Trophoblast cell (in vitro differentiated cells and primary cell): ENCODE data around the gene DSTYK.

Source experiments
- DNase-seq, 2 donors: peaks; one replicate each; pipeline ENCODE4 v3.0.0-alpha.2; 2016
- H2AFZ ChIP-seq: 2 replicates; pipeline ENCODE4 v1.6.1; 2013; ENCODE audit warnings: low read length, moderate library complexity, mild to moderate bottlenecking; ENCODE audit not compliant: insufficient read depth, poor library complexity
- H2AK5ac ChIP-seq: 2 replicates; pipeline ENCODE4 v1.6.1; 2013; ENCODE audit warnings: mild to moderate bottlenecking, low read length
- H2BK120ac ChIP-seq: 2 replicates; pipeline ENCODE4 v1.6.1; 2013; ENCODE audit warnings: low read length, mild to moderate bottlenecking, moderate library complexity; ENCODE audit not compliant: insufficient read depth, poor library complexity
- H2BK12ac ChIP-seq: 2 replicates; pipeline ENCODE4 v1.6.1; 2013; ENCODE audit warnings: mild to moderate bottlenecking, low read length, moderate library complexity
- H2BK5ac ChIP-seq: 2 replicates; pipeline ENCODE4 v1.6.1; 2013; ENCODE audit warnings: low read length, low read depth, moderate library complexity, mild to moderate bottlenecking; ENCODE audit not compliant: poor library complexity
- H3K14ac ChIP-seq: 2 replicates; pipeline ENCODE4 v1.6.1; 2013; ENCODE audit warnings: mild to moderate bottlenecking, low read length
- H3K18ac ChIP-seq: 2 replicates; pipeline ENCODE4 v1.6.1; 2013; ENCODE audit warnings: mild to moderate bottlenecking, low read length
- H3K23ac ChIP-seq: 2 replicates; pipeline ENCODE4 v1.6.1; 2013; ENCODE audit warnings: low read length
- H3K27ac ChIP-seq: 2 replicates; pipeline ENCODE4 v1.5.1; 2013; ENCODE audit warnings: low read depth, mild to moderate bottlenecking, inconsistent platforms, low read length, moderate library complexity
- H3K27me3 ChIP-seq: 2 replicates; pipeline ENCODE4 v1.6.1; 2013; ENCODE audit warnings: inconsistent platforms, mild to moderate bottlenecking, low read length, moderate library complexity; ENCODE audit not compliant: insufficient read depth
- H3K36me3 ChIP-seq, 2 experiments: 1 replicate in 1 of 2; 2 replicates in 1 of 2; pipeline ENCODE4 v1.6.1; 2013; ENCODE audit warnings: low read length in 2 of 2, mild to moderate bottlenecking in 2 of 2, moderate library complexity in 1 of 2; ENCODE audit not compliant: insufficient read depth in 2 of 2, control insufficient read depth in 1 of 2
- H3K4ac ChIP-seq: 2 replicates; pipeline ENCODE4 v1.6.1; 2013; ENCODE audit warnings: low read depth, mild to moderate bottlenecking, low read length, moderate library complexity
- H3K4me1 ChIP-seq, 2 experiments: 1 replicate in 1 of 2; 2 replicates in 1 of 2; pipeline ENCODE4 v1.6.1; 2013; ENCODE audit warnings: low read length in 2 of 2, mild to moderate bottlenecking in 2 of 2, moderate library complexity in 1 of 2; ENCODE audit not compliant: insufficient read depth in 2 of 2, control insufficient read depth in 1 of 2
- H3K4me2 ChIP-seq: 2 replicates; pipeline ENCODE4 v1.6.1; 2013; ENCODE audit warnings: inconsistent platforms, mild to moderate bottlenecking, low read length, moderate library complexity
- H3K4me3 ChIP-seq: 2 replicates; pipeline ENCODE4 v1.5.1; 2013; ENCODE audit warnings: mild to moderate bottlenecking, low read depth, low read length, inconsistent platforms
- H3K79me1 ChIP-seq: one replicate; pipeline ENCODE4 v1.6.1; 2013; ENCODE audit warnings: low read length
- H3K79me2 ChIP-seq: 2 replicates; pipeline ENCODE4 v1.6.1; 2013; ENCODE audit warnings: low read length, mild to moderate bottlenecking; ENCODE audit not compliant: control insufficient read depth, insufficient read depth, poor library complexity
- H3K9ac ChIP-seq: 2 replicates; pipeline ENCODE4 v1.6.1; 2013; ENCODE audit warnings: mild to moderate bottlenecking, low read length
- H3K9me3 ChIP-seq: 2 replicates; pipeline ENCODE4 v1.6.1; 2013; ENCODE audit warnings: low read depth, mild to moderate bottlenecking, control low read depth, inconsistent platforms, low read length; ENCODE audit not compliant: insufficient read depth
- H4K12ac ChIP-seq: 2 replicates; pipeline ENCODE4 v1.6.1; 2013; ENCODE audit warnings: low read depth, mild to moderate bottlenecking, low read length, moderate library complexity
- H4K8ac ChIP-seq: 2 replicates; pipeline ENCODE4 v1.6.1; 2013; ENCODE audit warnings: low read depth, mild to moderate bottlenecking, low read length, moderate library complexity
- H4K91ac ChIP-seq: one replicate; pipeline ENCODE4 v1.6.1; 2013; ENCODE audit warnings: low read depth, mild to moderate bottlenecking, low read length, moderate library complexity
- WGBS: extraction: QIAGEN DNeasy Blood & Tissue Kit; methylation state at CpG from one replicate; pipeline ENCODE4 v1.1.7; 2013; ENCODE audit warnings: missing lambda C conversion rate; ENCODE audit not compliant: insufficient read length, insufficient coverage; ENCODE audit errors: extremely low coverage; 5-methylcytosine and 5-hydroxymethylcytosine counted together

Gene DSTYK

DNA sequence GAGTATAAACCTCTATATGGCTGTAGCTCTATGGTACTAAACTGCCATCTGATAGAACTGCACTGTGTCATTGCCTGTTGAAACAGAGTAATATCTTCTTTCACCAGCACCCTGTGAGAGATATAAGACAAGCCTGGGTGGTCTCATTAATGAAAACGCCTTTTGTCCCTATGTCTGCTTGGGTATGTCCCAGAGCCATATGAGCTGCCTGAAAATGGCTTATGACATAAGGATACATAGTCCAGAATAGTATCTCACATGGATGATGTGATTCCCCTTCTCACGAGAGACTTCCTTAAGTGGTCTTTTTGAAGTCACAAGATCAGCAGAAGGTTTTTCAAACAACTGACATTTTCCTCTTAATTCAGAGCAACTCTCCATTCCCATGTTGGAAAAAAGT is 8.9 kb upstream of the DSTYK start:
- Histone ChIP-seq H3K4me2 (no peak overlapping the region), H2BK5ac (no peak overlapping the region), H3K4ac (no peak overlapping the region), H3K9me3 (no peaks in the 10 kb centered on the region), H4K12ac (no peak overlapping the region), H3K9ac (no peak overlapping the region), H2BK12ac (no peak overlapping the region), H3K4me3 (no peak overlapping the region), H3K27me3 (no peaks in the 10 kb centered on the region), H4K91ac (no peak overlapping the region), H2BK120ac (no peak overlapping the region), H3K36me3 (no peaks in the 10 kb centered on the region), H3K23ac (no peak overlapping the region), H3K79me2 (no peaks in the 10 kb centered on the region), H3K79me1 (no peaks in the 10 kb centered on the region), H4K8ac (no peak overlapping the region), H3K14ac (no peak overlapping the region), H3K18ac (no peak overlapping the region), H2AK5ac (no peak overlapping the region), H3K27ac (no peak overlapping the region), H3K4me1 (no peaks in the 10 kb centered on the region), H2AFZ (no peak overlapping the region)
- DNase-seq = no peak
- WGBS = no CpG with 5 or more reads among the region's 2 CpGs

DNA sequence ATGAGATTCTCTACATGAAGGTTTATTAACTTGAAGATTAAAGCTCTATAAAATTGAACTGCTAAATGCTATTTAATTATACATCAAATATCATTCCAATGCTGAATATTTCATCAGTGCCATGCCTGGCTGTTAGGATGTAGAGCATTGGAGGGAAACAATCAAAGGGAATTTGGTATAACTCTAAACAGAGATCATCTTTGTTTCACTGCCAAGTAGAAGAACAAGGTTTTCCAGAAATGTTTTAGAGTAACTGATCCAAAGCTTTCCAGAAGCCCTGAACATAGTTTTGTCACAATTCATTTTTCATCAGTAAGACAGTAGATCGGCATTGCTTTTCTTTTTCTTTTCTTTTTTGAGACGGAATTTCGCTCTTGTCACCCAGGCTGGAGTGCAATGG is 5.9 kb upstream of the DSTYK start:
- Histone ChIP-seq H4K12ac (no peak overlapping the region), H3K36me3 (no peaks in the 10 kb centered on the region), H3K9me3 (no peaks in the 10 kb centered on the region), H3K4ac (no peak overlapping the region), H2AFZ (no peak overlapping the region), H3K79me1 (no peaks in the 10 kb centered on the region), H3K4me1 (no peaks in the 10 kb centered on the region), H4K91ac (no peak overlapping the region), H3K18ac (no peak overlapping the region), H2AK5ac (no peak overlapping the region), H3K27me3 (no peaks in the 10 kb centered on the region), H2BK120ac (no peak overlapping the region), H3K79me2 (no peaks in the 10 kb centered on the region), H3K4me2 (no peak overlapping the region), H2BK12ac (no peak overlapping the region), H3K27ac (no peak overlapping the region), H3K23ac (no peak overlapping the region), H4K8ac (no peak overlapping the region), H3K14ac (no peak overlapping the region), H3K9ac (no peak overlapping the region), H2BK5ac (no peak overlapping the region), H3K4me3 (no peak overlapping the region)
- DNase-seq = peak in 1 of 2 donors; percentile 50
- no CpG with 5 or more reads among the region's 3 CpGs for WGBS

DNA sequence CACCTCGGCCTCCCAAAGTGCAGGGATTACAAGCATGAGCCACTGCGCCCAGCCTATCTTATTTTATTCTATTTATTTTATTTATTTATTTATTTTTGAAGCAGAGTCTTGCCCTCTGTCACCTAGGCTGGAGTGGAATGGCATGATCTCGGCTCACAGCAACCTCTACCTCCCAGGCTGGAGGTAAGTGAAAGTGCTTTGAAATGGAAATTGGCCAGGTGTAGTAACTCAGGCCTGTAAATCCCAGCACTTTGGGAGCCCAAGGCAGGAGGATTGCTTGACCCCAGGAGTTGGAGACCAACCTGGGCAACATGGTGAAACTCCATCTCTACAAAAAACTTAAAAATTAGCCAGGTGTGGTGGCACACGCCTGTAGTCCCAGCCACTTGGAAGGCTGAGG is 5.1 kb upstream of the DSTYK start:
- no peak overlapping the region for H3K14ac ChIP-seq
- no peak overlapping the region for H4K91ac ChIP-seq
- no peak overlapping the region for H2BK5ac ChIP-seq
- no peak overlapping the region for H3K9ac ChIP-seq
- no peak overlapping the region for H4K12ac ChIP-seq
- H2AK5ac ChIP-seq = no peak overlapping the region
- no peak overlapping the region for H3K4me3 ChIP-seq
- no peak overlapping the region for H3K27ac ChIP-seq
- H3K9me3 ChIP-seq = no peaks in the 10 kb centered on the region
- H3K36me3 ChIP-seq = no peaks in the 10 kb centered on the region
- no peak for DNase-seq
- no peak overlapping the region for H2AFZ ChIP-seq
- H2BK12ac ChIP-seq = no peak overlapping the region
- H3K18ac ChIP-seq = no peak overlapping the region
- no peaks in the 10 kb centered on the region for H3K79me2 ChIP-seq
- no peaks in the 10 kb centered on the region for H3K27me3 ChIP-seq
- no peak overlapping the region for H3K4ac ChIP-seq
- H2BK120ac ChIP-seq = no peak overlapping the region
- no peaks in the 10 kb centered on the region for H3K79me1 ChIP-seq
- H3K4me1 ChIP-seq = peaks cover 2% of the 10 kb centered on the region in 2 experiments
- H3K4me2 ChIP-seq = no peak overlapping the region
- WGBS = no CpG with 5 or more reads among the region's 4 CpGs
- H3K23ac ChIP-seq = no peak overlapping the region
- H4K8ac ChIP-seq = no peak overlapping the region

DNA sequence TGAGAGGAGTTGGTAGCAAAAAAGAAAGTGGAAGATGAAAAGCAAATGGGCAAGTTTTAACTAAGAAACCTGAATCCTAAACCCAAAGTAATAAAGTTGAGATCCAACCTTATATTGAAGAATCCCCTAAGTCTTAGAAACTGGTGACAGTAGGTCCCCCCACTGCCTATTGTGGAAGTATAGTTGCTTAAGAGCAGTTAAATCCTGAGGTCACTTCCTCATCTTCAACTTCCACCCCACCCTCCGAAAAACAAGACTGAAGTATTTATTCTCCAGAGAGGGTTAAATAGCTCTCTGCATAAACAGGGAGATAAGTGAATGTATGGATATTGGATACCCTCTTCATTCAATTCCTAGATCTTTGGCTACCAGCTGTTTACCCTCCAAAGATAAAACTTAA is 3.3 kb upstream of the DSTYK start:
- Histone ChIP-seq H3K4me3 (no peak overlapping the region), H3K14ac (no peak overlapping the region), H2AFZ (no peak overlapping the region), H3K23ac (no peak overlapping the region), H2AK5ac (no peak overlapping the region), H4K8ac (no peak overlapping the region), H3K27me3 (no peaks in the 10 kb centered on the region), H3K27ac (no peak overlapping the region), H4K91ac (no peak overlapping the region), H2BK5ac (no peak overlapping the region), H3K4me1 (peaks cover 2% of the 10 kb centered on the region in 2 experiments), H3K36me3 (no peaks in the 10 kb centered on the region), H3K4me2 (no peak overlapping the region), H2BK120ac (no peak overlapping the region), H3K9ac (no peak overlapping the region), H3K79me1 (peaks cover 10% of the 10 kb centered on the region), H3K4ac (no peak overlapping the region), H3K18ac (no peak overlapping the region), H2BK12ac (no peak overlapping the region), H4K12ac (no peak overlapping the region), H3K79me2 (peaks cover 4% of the 10 kb centered on the region), H3K9me3 (no peaks in the 10 kb centered on the region)
- no peak for DNase-seq
- WGBS = no CpG with 5 or more reads among the region's 1 CpG
